CD4-positive, alpha-beta T cell treated with Interleukin-21 for 1 hour (primary cell): Measurements from ENCODE around the gene SKI.
"Not testable (repeated sequence)": the region's sequence is repeated elsewhere in the genome, so short reads cannot be mapped to it uniquely, and the experiment has no call there.

Experiments
- DNase-seq: peaks from one replicate; pipeline ENCODE4 v3.0.0-alpha.2; 2020

Gene SKI

DNA sequence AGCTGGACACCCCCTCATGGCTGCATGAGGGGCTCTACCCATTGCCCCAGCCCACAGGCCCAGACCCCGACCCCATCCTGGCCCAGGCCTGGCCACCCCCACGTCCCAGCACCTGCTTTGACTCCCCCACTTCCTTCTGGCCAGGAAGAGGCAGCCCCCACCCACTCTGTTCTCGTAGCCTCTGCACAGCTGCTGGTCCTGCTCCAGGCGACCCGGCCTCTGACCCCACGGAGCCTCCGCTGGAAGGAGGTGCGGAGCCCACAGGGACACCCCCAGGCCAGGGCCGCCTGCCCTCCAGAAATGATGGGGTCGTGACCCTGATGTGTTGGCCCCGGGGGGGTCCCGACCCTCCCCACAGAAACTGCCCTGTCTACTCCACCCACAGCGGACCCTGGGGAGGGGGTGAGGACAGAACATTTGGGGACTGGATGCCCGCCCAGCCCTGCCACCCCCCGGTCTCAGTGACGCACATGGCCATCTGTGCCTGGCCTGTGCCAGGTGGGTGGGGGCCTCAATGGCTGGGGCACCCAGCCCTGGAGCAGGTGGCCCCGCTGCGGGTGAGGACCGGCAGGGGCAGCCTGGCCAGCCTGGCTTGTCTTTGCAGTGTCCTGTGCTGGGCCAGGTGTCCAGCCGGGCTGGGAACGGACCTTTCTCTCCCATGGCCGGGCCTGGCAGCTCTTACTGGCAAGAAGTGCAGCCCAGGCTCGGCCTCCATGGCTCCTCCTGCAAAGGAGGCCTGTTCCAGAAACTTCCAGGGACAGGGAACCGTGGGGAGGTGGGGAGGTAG, 84.6 kb downstream of the SKI start:
- DNase-seq, result no peak

DNA sequence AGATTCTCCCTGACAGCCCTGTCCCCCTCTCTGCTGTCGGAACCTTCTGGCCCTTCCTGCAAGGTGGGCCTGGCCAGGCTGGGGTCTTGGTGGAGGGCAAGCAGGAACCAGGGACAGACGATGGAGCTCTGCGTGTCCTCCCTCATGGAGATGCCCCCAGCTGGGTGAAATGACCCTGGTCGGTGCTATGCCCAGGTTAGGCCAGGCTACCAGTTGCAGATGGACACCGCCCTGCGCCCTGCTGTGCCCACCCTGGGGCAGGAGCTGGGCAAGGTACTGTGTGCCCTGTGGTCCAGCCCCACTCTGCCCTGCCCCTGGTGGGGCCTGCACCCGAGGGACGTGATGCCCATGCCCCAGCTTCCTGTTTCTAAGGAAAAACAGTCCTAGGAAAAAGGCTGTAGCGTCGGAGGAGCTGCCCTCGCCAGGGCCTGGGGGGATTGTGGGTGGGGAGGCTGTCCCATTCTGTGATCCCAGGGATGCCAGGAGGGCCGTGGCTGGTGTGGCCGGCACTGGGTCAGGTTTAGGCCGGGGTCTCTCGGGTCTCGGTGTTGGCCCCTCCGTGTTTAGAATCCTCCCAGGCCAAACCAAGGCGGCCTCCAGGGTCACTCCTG, 85.6 kb downstream of the SKI start:
- no peak for DNase-seq

DNA sequence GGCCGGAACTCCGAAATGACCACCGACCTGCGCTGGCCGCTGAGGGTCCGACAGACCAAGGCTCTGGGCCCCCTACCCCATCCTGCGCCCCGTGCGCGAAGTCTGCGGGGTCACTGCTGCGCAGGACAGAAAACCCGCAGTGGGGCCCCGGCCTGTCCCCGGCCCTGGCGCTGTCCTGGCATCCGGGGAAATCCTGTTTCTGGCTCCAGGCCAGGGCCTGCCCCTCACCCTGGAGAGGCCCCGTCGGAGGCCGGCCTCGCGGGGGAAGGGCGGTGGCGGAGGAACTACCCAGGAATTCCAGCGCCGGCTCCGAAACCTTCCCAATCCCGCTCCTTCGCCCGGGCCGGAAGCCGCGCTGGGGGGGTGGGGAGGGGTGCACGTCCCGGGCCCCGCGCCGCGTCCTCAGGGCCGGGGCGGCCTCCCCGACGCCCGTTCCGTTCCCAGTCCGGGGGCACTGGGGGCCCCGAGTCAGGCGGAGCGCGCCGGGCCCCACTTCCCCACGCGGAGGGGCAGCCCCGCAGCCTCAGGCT, 86.2 kb downstream of the SKI start:
- peak; percentile 29 for DNase-seq

DNA sequence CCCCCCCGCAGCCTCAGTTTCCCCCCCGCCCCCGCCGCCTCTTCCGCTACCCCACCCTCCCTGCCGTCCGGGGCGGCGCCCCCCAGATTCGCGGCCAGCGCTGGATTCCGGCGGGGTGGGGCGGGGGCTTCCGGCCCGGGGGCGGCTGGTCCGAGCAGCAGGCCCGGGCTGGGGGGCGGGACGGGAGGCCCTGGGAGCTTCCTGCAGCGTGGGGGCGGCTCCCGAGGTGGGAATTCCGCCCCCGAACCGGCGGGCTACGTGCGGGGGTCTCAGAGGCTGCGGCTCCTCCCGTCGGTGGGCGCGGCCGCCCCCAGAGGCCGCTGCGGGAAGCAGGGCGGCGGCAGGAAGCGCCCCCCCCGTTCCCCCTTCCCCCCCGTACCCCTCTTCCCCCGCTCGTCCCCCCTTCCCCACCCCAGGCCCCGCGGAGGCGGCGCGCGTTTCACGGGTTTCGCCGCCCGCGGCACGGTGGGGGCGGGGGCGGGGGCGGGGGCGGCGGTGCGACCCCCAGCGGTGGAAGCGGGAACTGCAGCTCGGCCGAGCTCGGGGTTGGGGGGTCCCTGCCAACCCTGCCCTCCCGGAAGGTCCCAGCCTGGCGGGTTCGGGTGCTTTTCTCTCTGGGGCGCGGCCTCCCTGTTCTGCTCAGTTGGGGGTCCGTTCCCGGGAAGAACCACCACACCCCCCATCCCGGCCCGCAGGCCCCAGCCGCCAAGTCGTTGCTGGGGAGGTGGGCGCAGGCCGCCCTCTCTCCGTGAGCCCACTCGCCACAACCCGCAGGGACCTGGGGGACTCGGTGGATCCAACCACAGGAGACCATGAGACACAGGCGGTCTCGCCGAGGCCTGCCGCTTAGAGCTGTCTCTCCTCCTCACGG, 86.9 kb downstream of the SKI start:
- DNase-seq, result peak; percentile 74

DNA sequence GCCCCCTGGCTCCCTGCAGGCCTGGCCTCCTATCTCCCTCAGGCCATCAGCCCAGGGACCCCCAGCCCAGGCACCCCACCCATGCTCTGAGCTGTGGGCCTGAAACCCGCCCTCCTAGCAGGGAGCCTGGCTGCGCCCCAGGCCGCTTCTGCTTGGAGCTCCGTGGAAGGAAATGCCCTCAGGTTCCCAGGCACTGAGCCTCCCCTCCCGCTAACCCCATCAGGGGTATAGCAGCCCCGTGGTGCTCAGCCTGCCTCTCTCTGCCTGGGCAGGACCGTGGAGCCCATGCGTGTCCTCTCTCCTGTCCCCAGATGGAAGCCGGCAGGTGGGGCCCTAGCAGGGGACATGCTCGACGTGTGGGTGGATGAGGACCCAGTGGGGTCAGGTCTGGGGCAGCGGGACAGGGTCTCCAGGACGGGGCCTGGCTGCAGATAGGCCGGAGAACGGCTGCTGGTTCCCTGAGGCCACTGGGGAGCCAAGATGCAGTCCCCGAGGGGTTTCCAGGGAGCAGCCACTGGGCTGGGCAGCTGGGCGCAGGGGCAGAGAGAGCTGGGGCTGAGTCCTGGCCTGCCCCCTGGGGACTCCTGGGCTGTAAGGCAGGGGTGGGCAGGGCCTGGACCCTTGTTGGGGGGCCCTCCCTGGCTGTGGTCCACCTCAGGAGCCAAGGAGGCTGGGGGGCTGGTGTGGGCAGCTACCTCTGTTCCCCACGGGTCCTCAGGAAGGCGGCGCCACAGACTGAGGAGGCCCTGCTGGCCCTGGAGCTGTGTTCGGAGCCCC, 87.7 kb downstream of the SKI start:
- no peak for DNase-seq

DNA sequence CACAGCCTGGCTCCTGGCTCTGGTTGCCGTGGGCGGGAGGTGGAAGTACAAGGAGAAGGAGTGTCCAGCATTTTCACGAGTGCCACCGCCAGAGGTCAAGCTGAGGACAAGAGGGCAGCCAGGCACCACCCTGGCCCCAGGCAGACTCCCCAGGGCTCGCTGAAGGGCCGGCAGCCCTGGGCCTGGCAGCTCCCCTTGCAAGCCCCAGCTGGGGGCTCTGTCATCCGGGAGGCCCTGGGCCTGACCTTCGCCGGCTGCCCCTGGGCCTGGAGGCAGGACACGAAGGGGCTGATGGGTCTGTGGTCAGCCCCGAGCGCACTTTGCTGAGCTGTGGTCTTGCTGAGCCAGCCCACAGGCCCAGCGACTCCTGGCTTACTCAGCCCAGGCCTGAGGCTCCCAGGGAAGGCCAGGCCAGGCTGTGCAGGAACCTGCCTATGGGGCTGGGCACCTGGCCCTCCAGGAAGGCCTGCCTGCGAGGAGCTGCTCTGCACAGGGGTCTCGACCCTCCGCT, 88.4 kb downstream of the SKI start:
- DNase-seq, result no peak

DNA sequence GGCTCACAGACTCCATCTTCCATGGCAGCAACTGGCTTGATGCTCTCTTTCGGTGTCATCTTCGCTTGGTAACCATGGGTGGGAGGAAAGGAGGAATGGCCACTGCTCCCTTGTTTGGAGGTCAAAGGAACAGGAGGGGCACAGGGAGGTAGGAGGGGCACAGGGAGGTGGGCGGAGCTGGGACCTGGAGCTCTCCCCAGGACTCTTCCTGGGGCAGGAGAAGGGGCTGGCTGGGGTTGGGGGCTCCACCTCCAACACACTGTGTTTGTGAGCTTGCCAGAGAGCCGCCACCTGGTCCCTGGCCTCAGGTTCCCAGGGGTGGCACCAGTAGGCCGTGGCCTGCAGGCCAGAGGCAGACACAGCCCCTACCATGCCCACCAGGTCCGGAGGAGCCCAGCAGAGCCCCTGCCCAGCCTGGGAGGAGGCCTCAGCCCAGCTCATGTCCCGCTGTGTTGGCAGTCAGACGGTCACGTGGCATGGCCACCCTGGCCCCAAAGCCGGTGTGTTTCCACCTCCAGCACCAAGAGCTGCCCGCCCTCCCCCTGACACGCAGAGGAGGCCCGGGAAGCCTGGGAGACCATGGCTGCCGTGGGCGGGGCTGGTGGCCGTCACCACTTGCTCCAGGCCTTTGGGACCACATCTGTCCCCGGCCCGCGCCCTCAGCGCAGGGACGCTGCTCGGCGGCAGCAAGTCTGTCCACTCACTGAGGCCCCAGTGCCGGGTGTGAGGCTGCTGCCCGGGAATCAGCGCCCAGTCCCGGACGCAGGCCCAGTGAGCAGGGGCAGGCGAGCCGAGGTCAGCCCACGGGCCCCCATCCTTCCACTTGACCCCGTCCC, 89.3 kb downstream of the SKI start:
- no peak for DNase-seq

DNA sequence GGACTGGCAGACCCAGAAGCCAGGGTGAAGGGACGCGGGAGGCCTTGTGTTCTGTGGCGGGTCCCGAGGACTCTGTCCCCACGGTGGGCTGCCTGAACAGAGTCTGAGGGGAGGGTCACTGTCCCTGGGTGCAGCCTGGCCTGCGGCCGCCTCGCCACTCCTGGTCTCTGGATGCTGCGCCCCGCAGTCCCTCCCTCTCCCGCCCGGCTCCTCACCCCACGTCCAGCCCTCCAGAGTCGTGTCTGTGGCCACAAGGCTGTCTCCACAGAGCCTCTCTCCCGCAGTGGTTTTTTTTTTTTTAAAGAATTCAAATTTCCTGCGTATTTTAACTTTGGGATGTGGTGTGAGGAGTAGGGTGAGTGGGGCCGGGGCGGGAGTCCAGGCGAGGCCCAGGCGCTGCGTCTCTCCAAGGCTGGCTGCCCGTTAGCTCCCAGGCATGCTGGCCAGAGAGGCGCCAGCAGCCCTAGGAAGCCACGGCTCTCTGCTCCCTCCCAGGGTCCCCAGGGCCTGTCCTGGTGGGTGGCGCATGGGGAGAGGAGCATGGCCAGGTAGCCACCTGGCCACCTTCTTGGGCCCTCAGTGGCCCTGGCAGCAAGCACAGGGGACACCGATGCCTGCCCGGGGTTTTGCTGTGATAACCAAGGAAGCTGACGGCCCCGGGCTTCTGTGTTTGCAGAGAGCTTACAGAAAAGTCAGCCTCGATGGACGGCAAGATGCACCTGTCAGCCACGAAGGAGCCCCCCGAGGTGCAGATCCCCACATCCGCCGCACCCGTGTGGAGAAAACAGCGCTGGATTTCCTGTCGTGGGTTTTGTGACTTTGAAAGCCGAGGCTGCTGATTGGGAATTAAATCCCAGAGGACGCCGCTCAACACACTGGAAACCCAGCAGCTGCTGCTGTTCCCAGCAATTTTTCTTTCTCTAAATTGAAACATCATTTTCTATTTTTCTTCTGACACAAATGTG, 90.5 kb downstream of the SKI start:
- no peak for DNase-seq

DNA sequence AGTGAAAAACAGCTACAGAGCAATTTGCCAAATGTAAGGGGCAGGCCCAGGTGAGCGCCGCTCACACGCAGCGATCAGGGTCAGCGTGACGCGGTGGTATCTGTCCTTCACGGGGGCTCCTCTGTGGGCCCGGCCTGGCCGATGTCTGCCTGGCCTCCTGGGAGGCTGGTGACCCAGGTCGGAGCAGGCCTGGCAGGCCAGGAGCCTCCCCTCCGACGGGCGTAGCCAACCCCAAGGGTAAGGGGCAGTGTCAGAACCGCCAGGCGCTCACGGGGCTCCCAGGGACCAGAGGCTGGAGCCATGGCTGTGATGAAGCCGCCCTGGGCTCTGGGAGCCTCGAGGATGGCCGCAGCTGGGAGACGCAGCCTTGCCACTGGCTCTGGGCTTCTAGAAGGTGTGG, 91.2 kb downstream of the SKI start:
- no peak for DNase-seq

DNA sequence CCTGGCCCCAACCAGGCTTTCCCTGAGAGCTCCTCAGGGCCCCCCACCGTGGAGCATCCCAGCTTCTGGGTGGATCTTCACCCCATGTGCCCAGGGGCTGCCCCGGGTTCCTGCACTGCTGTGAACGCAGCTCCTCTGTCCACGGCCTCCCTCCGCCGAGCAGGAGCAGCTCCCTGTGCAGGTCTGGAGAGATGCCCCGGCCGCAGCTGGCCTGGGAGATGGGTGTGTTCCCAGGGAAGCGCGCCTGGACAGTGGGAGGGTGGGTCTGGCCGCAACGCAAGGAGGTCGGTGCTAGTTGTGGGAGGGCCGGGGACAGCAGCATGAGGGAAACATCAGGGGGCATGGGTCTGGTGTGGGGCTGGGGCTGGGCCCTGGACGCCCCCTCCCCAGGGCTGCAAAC, 91.9 kb downstream of the SKI start:
- DNase-seq, result no peak

DNA sequence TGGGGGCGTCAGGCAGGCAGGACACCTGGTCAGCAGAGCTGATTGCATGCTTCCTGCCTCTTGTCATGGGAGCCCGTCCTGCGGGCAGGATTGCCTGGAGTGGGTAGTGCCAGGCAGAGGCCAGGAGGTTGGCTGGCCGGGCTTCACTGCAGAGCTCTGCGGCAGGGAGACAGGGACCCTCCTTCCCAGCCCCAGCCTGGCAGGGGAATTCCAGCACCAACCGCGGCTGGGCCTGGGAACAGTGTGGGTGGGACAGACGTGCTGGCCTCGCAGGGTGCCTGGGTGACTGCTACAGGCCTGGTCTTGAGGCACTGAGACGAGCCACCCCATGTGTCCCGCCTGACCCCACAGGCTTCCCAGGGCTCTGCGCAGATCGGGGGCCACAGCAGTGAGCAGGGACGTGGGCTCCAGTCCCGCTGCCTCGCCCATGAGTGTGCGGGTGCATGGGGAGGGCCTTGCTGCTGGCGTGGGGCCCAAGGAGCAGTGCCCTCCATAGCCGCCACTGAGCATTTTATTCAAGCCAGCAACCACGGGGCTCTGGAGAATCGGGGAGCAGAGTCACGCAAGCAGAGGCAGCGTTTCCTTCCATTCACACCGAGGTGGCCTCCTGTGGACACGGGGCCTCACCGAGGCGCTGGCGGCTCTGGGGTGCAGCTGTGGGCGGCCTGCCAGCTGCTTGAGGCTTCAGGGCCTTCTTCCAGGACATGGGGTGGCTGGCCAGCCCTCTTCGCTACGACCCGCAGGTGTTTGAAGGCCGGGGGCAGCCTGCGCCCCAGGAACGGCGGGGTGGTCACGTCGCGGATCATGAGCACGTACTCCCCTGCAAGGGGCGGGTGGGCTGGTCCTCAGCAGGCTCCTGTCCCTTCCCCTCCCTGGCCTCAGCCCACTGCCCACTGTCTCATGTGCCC, 92.9 kb downstream of the SKI start:
- DNase-seq, result no peak

DNA sequence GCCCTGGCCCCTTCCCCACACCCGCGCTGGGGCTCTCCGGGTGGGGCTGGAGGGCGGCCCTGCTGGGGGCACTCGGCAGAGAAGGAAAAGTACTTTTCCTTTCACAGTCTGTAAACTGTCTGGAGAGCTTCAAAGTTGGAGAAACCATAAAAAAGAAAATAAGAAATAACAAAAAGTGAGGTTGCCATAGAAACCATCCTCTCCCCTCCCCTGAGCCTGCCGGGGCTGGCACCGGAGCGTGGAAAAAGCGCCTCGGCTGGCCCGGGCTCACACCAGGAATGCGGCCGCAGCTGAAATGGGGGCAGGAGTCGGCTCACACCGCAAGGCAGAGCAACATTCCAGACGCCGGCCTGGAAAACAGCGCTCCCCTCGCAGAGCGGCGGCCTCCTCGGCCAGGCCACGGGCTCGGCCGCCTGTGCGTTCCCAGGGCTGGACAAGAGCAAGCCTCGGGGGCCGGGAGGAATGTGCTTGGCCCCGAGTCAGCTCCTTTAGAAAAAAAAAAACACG, 94.0 kb downstream of the SKI start:
- DNase-seq, result no peak

DNA sequence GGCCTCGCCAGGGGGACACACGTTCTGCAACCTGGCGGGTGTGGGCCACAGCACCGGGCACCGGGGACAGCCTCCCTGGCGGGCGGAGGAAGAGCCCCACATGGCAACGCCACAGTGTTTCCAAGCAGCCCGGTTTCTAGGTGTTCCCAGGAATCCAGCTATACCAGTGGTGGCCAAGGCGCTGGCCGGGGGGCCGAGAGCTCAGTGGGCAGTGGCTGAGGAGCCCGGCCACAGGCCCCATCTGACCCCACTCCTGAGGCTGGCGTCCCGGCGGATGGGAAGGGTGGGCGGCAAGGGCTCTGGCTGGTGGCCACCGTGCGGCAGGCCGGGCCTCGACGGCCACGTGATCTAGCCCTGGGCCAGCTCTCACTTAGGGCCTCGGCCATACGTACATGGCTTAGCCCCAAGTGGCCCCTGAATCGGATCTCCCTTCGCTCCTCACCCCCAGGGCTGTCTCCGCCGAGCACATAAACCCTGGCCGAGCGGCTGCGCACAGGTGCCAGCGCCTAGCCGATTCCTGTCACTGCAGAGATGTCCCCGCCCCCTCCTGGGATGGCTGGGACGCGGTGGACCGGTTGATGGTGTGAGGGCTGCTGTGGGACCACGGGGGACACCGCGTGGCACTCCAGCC, 94.6 kb downstream of the SKI start:
- no peak for DNase-seq

DNA sequence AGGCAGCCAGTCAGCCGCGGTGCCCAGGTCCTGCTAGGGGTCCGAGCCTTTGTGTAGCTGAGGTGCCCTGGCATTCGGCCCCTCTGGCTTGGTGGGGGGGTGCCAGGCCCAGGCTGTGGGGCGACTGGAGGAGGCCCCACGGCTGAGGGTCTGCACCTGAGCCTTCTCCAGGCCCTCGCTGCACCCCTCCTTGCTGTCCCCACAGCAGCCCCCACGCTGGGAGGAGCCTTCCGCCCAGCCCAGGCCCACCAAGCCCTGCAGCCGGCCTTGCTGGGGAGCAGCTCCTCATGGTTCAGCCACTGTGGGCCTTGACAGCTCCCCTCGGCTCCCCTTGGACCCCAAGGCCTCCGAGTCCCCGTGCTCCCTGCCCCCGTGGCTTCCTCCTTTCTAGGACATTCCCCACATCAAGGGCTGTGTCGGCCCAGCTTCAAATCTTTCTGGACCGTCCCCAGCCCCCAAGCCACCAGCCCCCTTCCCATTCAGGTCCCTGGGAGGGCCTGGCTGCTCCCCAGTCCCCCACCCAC, 95.4 kb downstream of the SKI start:
- no peak for DNase-seq

DNA sequence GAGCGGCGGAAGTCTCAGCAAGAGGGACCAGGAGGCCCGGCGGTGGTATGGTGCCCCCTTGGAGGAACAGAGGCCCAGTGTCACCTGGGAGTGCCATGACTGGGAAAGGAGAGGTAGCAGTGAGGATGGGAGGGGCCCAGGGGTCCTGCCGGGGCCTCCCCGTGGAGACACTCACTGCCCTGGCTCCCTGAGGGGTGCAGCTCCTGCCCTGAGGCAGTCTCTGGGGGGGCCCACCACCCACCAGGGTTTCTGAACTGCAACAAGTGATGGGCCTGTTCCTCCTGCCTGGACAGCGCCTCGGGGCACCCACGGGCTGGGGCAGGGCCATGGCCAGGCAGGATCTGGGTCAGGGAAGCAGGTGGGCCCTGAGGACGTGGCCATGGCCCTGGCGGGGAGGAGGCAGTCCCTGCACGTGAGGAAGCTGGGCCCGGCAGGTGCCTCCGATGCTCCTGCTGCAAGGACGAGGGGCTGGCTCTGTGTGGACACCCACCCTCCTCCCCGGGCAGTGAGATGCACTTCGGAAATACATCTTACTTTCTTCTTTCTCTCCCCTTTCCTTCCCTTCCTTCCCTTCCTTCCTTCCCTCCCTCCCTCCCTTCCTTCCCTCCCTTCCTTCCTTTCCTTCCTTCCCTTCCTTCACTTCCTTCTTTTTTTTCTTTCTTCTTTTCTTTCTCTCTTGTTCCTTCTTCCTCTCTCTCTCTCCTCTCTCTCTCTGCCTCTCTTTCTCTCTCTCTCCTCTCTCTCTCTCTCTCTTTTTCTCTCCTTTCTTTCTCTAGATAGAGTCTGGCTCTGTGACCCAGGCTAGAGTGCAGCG, 96.6 kb downstream of the SKI start:
- no peak for DNase-seq

DNA sequence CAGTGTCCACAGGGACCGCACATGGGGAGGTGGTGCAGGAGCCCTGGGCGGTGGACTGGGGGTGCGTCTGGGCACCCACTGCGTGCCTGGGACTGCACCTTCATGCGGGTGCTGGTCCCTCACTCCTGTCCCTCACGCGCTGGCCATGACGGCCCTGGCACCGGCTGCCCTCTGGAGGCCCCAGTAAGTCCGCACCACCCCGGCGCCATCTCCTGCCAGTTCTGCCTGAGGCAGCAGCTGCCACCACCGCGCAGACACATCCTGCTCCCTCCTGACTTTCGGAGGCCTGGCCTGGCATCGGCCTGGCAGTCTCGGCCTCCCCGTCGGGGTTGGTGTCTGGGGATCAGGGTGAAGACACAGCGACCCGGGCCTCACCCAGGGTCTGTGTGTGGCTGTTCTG, 98.4 kb downstream of the SKI start:
- no peak for DNase-seq

DNA sequence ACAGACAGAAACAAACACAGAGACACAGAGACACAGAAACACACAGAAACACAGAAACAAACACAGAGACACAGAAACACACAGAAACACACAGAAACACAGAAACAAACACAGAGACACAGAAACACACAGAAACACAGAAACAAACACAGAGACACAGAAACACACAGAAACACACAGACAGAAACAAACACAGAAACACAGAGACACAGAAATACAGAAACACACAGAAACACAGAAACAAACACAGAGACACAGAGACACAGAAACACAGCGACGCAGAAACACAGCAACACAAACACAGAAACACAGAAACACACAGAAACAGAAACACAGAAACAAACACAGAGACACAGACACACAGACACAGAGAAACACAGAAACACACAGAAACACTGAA, 99.0 kb downstream of the SKI start:
- not testable (repeated sequence) for DNase-seq
